ENCODE results near the gene CERS6. TPM values are rescaled to one million over a fixed set of nuclear protein-coding genes. Genes with fewer than 3 reads are reported as not detected.

CERS6 gene
- total and polyA plus RNA-seq, 2 experiments from 2014 or later = 40.9 to 99.1 TPM

DNA sequence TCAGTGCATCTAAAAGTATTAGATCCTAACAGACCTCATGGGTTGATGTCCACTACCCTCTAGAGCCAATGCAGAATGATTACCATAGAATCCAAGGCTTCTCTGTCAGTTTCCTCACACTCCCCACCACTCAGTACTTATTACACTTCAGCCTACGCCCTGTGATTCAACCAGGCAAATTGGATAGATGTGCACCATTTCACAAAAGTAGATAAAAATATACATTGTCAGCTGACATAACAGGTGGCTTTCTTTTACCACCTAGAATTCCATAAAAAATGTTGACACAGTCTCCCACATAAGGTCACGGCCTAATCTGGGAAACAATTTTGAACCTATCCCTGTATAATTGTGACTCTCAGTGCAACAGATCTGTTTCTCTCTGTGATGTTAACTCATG lies 144.9 kb downstream of the CERS6 start:
- Histone ChIP-seq H3K79me2 (peaks cover 95% of the 10 kb centered on the region), H3K27me3 (no peaks in the 10 kb centered on the region), H4K20me1 (ENCODE audit: insufficient read depth, poor library complexity, severe bottlenecking) (peaks cover 11% of the 10 kb centered on the region), H3K9me3 (ENCODE audit: low read depth) (no peaks in the 10 kb centered on the region), H3K4me1 (ENCODE audit: insufficient read depth) (peaks cover 4% of the 10 kb centered on the region), H3K36me3 (replicated peaks; ENCODE audit: insufficient read depth, low read depth) (no peaks in the 10 kb centered on the region), H3K9me2 (replicated peaks; ENCODE audit: insufficient read depth) (no peaks in the 10 kb centered on the region), H3K4me3 (no peak overlapping the region), H2AFZ (no peak overlapping the region), H3K4me2 (no peak overlapping the region), H3K27ac (no peak overlapping the region)
- no peak for TF ChIP-seq EZH2phosphoT487 (IDR thresholded peaks at IDR 0.05; ENCODE audit: low read depth, severe bottlenecking, unreplicated experiment)
- TF ChIP-seq, protein P1, sequence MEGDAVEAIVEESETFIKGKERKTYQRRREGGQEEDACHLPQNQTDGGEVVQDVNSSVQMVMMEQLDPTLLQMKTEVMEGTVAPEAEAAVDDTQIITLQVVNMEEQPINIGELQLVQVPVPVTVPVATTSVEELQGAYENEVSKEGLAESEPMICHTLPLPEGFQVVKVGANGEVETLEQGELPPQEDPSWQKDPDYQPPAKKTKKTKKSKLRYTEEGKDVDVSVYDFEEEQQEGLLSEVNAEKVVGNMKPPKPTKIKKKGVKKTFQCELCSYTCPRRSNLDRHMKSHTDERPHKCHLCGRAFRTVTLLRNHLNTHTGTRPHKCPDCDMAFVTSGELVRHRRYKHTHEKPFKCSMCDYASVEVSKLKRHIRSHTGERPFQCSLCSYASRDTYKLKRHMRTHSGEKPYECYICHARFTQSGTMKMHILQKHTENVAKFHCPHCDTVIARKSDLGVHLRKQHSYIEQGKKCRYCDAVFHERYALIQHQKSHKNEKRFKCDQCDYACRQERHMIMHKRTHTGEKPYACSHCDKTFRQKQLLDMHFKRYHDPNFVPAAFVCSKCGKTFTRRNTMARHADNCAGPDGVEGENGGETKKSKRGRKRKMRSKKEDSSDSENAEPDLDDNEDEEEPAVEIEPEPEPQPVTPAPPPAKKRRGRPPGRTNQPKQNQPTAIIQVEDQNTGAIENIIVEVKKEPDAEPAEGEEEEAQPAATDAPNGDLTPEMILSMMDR (IDR thresholded peaks at IDR 0.05; ENCODE audit: poor library complexity) = no peak
- TF ChIP-seq EZH2 (IDR thresholded peaks at IDR 0.05; ENCODE audit: borderline replicate concordance) = no peak
- WGBS (ENCODE audit: low lambda C conversion rate, missing lambda C conversion rate) = 85% methylated on average over 2 of the region's 2 CpGs
- DNase-seq (ENCODE audit: low spot score) = no peak

DNA sequence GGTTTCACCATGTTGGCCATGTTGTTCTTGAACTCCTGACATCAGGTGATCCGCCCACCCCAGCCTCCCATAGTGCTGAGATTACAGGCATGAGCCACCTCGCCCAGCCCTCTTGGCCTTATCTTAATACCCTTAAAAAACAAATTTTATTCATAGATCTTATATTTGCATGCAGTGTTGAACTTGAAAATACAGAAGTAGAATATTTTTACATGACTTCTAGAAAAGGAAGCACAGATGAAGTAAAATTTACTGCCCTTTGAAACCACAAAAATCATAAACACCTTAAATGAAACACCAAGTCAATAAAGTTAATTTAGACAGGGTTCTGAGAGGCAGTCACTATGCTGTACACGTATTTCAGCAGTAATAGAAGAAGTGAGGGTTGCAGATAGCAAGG lies 145.7 kb downstream of the CERS6 start:
- TF ChIP-seq, protein P1 (IDR thresholded peaks at IDR 0.05; ENCODE audit: poor library complexity) = no peak
- TF ChIP-seq EZH2phosphoT487 (IDR thresholded peaks at IDR 0.05; ENCODE audit: low read depth, severe bottlenecking, unreplicated experiment) = no peak
- no peak for TF ChIP-seq EZH2 (IDR thresholded peaks at IDR 0.05; ENCODE audit: borderline replicate concordance)
- H3K79me2 ChIP-seq = peaks cover 95% of the 10 kb centered on the region
- H3K4me1 ChIP-seq (ENCODE audit: insufficient read depth) = peaks cover 4% of the 10 kb centered on the region
- no peak overlapping the region for H3K4me2 ChIP-seq
- no peaks in the 10 kb centered on the region for H3K9me3 ChIP-seq (ENCODE audit: low read depth)
- 85% methylated on average over 3 of the region's 3 CpGs for WGBS (ENCODE audit: low lambda C conversion rate, missing lambda C conversion rate)
- H3K4me3 ChIP-seq = no peak overlapping the region
- H3K36me3 ChIP-seq (replicated peaks; ENCODE audit: insufficient read depth, low read depth) = no peaks in the 10 kb centered on the region
- H4K20me1 ChIP-seq (ENCODE audit: insufficient read depth, poor library complexity, severe bottlenecking) = peaks cover 11% of the 10 kb centered on the region
- H2AFZ ChIP-seq = no peak overlapping the region
- H3K27ac ChIP-seq = no peak overlapping the region
- no peaks in the 10 kb centered on the region for H3K9me2 ChIP-seq (replicated peaks; ENCODE audit: insufficient read depth)
- H3K27me3 ChIP-seq = no peaks in the 10 kb centered on the region
- no peak for DNase-seq (ENCODE audit: low spot score)

DNA sequence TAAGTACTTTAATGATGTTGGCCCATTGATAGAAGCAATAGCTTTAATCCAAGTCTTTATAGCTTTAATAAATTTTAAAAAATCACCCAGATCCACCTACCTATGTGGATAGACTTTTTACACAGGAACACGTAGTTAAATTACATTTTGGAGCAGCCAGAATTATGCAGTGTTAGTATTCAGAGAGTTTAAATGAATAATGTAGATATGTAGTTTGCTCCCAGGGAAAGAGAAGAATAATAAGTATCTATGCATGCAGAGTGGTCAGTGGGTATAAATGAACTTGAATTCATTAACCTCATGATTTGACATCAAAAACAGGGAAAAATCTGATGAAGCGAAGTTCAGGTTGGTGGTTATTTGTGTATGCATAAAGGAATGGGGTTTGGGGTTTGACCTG lies 146.3 kb downstream of the CERS6 start:
- Histone ChIP-seq H3K4me3 (no peak overlapping the region), H4K20me1 (ENCODE audit: insufficient read depth, poor library complexity, severe bottlenecking) (peaks cover 11% of the 10 kb centered on the region), H3K79me2 (peaks cover 95% of the 10 kb centered on the region), H3K36me3 (replicated peaks; ENCODE audit: insufficient read depth, low read depth) (no peaks in the 10 kb centered on the region), H3K4me1 (ENCODE audit: insufficient read depth) (peaks cover 4% of the 10 kb centered on the region), H3K27me3 (no peaks in the 10 kb centered on the region), H3K9me3 (ENCODE audit: low read depth) (no peaks in the 10 kb centered on the region), H3K27ac (no peak overlapping the region), H3K9me2 (replicated peaks; ENCODE audit: insufficient read depth) (no peaks in the 10 kb centered on the region), H2AFZ (no peak overlapping the region), H3K4me2 (no peak overlapping the region)
- DNase-seq (ENCODE audit: low spot score) = no peak
- 97% methylated on average over 2 of the region's 2 CpGs for WGBS (ENCODE audit: low lambda C conversion rate, missing lambda C conversion rate)
- TF ChIP-seq EZH2phosphoT487 (IDR thresholded peaks at IDR 0.05; ENCODE audit: low read depth, severe bottlenecking, unreplicated experiment) = no peak
- TF ChIP-seq EZH2 (IDR thresholded peaks at IDR 0.05; ENCODE audit: borderline replicate concordance) = no peak
- TF ChIP-seq, protein P1 (IDR thresholded peaks at IDR 0.05; ENCODE audit: poor library complexity) = no peak
